Measurements from ENCODE around the gene CMTM4. TPM values are rescaled to one million over a fixed set of nuclear protein-coding genes. Genes with fewer than 3 reads are reported as not detected.

CMTM4 gene
- total RNA-seq, 4 donors from 2014 or later: 12.7 to 21.2 (median 17.2) TPM

GRCh38 chr16:66701026-66701425, 4.5 kb upstream of the CMTM4 start:
- TF ChIP-seq POLR2AphosphoS5 (IDR thresholded peaks at IDR 0.05): no peak
- no peak for TF ChIP-seq EP300 (IDR thresholded peaks at IDR 0.05)
- TF ChIP-seq POLR2A (IDR thresholded peaks at IDR 0.05): no peak
- no peak for TF ChIP-seq CTCF (IDR thresholded peaks at IDR 0.05)

GRCh38 chr16:66699898-66700297, 3.4 kb upstream of the CMTM4 start:
- Histone ChIP-seq H3K4me3 (no peak overlapping the region), H3K9me3 (no peaks in the 10 kb centered on the region), H3K27ac (no peak overlapping the region), H3K36me3 (no peaks in the 10 kb centered on the region), H3K27me3 (no peaks in the 10 kb centered on the region), H3K4me1 (peaks cover 0 to 35% (median 8%) of the 10 kb centered on the region in 3 donors)
- no peak for TF ChIP-seq EP300 (IDR thresholded peaks at IDR 0.05)
- 50% methylated on average over 1 of the region's 1 CpG; no CpG with 5 or more reads in 1 of the 2 donors for WGBS, 2 donors (ENCODE audit: low coverage in 1 of 2)
- ATAC-seq: no peak

More at GRCh38 chr16:66701026-66701425, 4.5 kb upstream of the CMTM4 start:
- Histone ChIP-seq H3K27me3 (no peaks in the 10 kb centered on the region), H3K4me1 (peaks cover 0 to 31% (median 4%) of the 10 kb centered on the region in 3 donors), H3K4me3 (no peak overlapping the region), H3K36me3 (no peaks in the 10 kb centered on the region), H3K9me3 (no peaks in the 10 kb centered on the region), H3K27ac (no peak overlapping the region)
- no peak for ATAC-seq
- WGBS, 2 donors (ENCODE audit: low coverage in 1 of 2): 80% methylated on average over 2 of the region's 2 CpGs; no CpG with 5 or more reads in 1 of the 2 donors

DNA sequence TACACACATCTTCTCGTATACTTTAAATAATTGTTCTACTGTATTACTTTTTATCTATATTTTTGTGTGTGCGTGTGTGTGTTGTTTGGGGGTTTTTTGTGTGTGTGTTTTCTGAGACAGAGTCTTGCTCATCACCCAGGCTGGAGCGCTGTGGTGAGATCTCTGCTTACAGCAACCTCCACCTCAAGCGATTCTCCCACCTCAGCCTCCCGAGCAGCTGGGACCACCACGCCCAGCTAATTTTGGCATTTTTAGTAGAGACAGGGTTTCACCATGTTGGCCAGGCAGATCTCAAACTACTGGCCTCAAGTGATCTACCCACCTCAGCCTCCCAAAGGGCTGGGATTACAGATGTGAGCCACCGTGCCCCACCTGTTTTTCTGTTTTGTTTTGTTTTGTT, 1.5 kb upstream of the CMTM4 start:
- H3K9me3 ChIP-seq: no peaks in the 10 kb centered on the region
- TF ChIP-seq POLR2A (IDR thresholded peaks at IDR 0.05) (no peak), POLR2AphosphoS5 (IDR thresholded peaks at IDR 0.05) (no peak), EP300 (IDR thresholded peaks at IDR 0.05) (no peak)
- H3K36me3 ChIP-seq: no peaks in the 10 kb centered on the region
- peaks cover 0 to 31% (median 8%) of the 10 kb centered on the region in 3 donors for H3K4me1 ChIP-seq
- H3K27me3 ChIP-seq: no peaks in the 10 kb centered on the region
- no peak overlapping the region for H3K4me3 ChIP-seq
- WGBS, 2 donors (ENCODE audit: low coverage in 1 of 2): 81 to 82% methylated on average over 6 to 7 of the region's 7 CpGs
- no peak for ATAC-seq
- H3K27ac ChIP-seq: no peak overlapping the region

DNA sequence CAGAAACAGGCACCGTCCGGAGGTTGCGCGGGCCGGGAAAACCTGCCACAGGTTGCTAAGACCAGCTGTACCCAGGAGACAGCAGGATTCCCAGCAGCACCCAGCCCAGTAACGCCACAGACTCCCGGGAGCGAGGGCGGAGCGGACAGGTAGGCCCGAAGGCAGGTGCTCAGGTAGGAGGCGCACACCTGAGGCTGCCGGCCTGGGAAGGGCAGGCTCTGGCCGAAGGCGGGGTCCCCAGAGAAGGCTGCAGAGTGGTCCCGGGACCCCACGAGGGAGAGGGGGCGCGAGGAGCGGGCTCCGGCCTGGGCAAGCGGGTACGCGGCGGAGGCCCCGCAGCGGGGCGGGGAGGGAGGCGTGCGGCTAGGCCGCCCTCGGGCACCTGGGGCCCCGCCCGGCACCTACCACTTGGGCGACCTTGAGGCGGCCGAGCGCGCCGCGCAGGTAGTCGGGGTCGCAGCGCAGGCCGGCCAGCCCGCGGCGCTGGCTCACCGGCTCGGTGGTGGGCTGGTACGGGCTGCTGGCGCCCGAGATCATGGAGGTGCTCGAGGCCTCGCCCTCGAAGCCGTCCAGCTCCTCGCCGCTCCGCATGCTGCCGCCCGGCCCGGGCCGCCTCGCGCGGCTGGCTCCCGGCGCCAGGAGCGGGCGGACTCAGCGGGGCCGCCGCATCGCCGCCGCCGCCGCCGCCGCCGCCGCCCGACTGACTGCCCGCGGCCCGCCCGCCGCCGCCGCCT, 441 bp downstream of the CMTM4 start:
- Histone ChIP-seq H3K4me3 (peak overlapping the region; percentile 46 to 86), H3K27ac (peak overlapping the region in 3 of 4 donors; percentile 69 to 82 (median 78)), H3K27me3 (no peaks in the 10 kb centered on the region), H3K36me3 (no peaks in the 10 kb centered on the region), H3K4me1 (peaks cover 0 to 27% (median 8%) of the 10 kb centered on the region in 3 donors), H3K9me3 (no peaks in the 10 kb centered on the region)
- ATAC-seq: no peak
- TF ChIP-seq POLR2AphosphoS5 (IDR thresholded peaks at IDR 0.05): no peak
- TF ChIP-seq EP300 (IDR thresholded peaks at IDR 0.05): no peak
- TF ChIP-seq POLR2A (IDR thresholded peaks at IDR 0.05): no peak
- peak in 1 of 4 experiments; percentile 6 for TF ChIP-seq CTCF (IDR thresholded peaks at IDR 0.05)
- WGBS, 2 donors (ENCODE audit: low coverage in 1 of 2): no CpG with 5 or more reads among the region's 91 CpGs

DNA sequence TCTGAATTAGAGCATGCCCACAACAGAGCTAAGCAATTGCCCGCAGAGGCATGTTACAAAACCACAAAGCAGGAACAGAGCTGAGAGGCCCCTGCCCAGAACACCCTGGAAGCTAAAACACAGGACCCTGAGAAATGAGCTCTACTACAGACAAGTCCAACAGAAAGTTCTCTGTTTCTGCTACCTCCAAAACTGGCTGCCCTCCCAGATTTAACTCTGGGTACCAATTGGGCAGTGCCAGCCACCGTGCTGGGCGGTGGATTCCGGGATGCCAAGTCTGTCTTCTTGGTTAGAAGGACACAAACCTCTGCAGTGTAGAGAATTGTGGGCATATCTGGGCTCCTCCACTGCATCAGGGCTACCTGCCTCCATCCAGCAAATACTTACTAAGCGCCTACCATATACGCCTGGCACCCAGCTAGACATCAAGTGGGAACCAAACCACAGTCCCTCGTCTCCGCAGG, 1.0 kb downstream of the CMTM4 start:
- H3K36me3 ChIP-seq: no peaks in the 10 kb centered on the region
- 0 to 83% methylated on average over 1 to 2 of the region's 8 CpGs for WGBS, 2 donors (ENCODE audit: low coverage in 1 of 2)
- H3K27ac ChIP-seq: peak overlapping the region in 1 of 4 donors; percentile 78

More for the DNA sequence above, 1.0 kb downstream of the CMTM4 start:
- TF ChIP-seq CTCF (IDR thresholded peaks at IDR 0.05) (no peak), POLR2A (IDR thresholded peaks at IDR 0.05) (no peak), POLR2AphosphoS5 (IDR thresholded peaks at IDR 0.05) (no peak), EP300 (IDR thresholded peaks at IDR 0.05) (no peak)
- no peaks in the 10 kb centered on the region for H3K27me3 ChIP-seq
- H3K9me3 ChIP-seq: no peaks in the 10 kb centered on the region
- no peak for ATAC-seq
- H3K4me1 ChIP-seq: peaks cover 0 to 27% (median 8%) of the 10 kb centered on the region in 3 donors
- H3K4me3 ChIP-seq: peak overlapping the region; percentile 46 to 86

Data from gastroesophageal sphincter (tissue), 4 donors.